ENCODE measurements around the gene IRAK3.

IRAK3 gene

GRCh38 chr12:66188584-66189485 lies at the start of gene IRAK3:
Gene IRAK3, plus strand, starts transcription at chr12:66189214. Its CDS starts 86 bp downstream, at chr12:66189300.
- no peak for DNase-seq

- DNase-seq, result no peak
These were observed 49.7 kb upstream of the IRAK3 start for GRCh38 chr12:66139328-66139727.

GRCh38 chr12:66140731-66141130 lies 48.3 kb upstream of the IRAK3 start:
- DNase-seq, result no peak

GRCh38 chr12:66141299-66141698 lies 47.7 kb upstream of the IRAK3 start:
- no peak for DNase-seq

- DNase-seq, result no peak
These were observed 46.2 kb upstream of the IRAK3 start for GRCh38 chr12:66142826-66143225.

GRCh38 chr12:66143868-66144267 lies 45.1 kb upstream of the IRAK3 start:
- no peak for DNase-seq

- DNase-seq, result peak; percentile 9
These were observed 43.9 kb upstream of the IRAK3 start for GRCh38 chr12:66144791-66145754.

GRCh38 chr12:66149702-66150398 lies 39.2 kb upstream of the IRAK3 start:
- DNase-seq, result no peak

- DNase-seq, result no peak
These were observed 36.3 kb upstream of the IRAK3 start for GRCh38 chr12:66152732-66153131.

GRCh38 chr12:66154776-66155175 lies 34.2 kb upstream of the IRAK3 start:
- DNase-seq, result no peak

GRCh38 chr12:66156654-66157053 lies 32.4 kb upstream of the IRAK3 start:
- no peak for DNase-seq

GRCh38 chr12:66159123-66159522 lies 29.9 kb upstream of the IRAK3 start:
- DNase-seq, result no peak

- no peak for DNase-seq
These were observed 28.3 kb upstream of the IRAK3 start for GRCh38 chr12:66160704-66161103.

GRCh38 chr12:66162701-66163100 lies 26.3 kb upstream of the IRAK3 start:
- DNase-seq, result no peak

- DNase-seq, result no peak
These were observed 25.7 kb upstream of the IRAK3 start for GRCh38 chr12:66163289-66163688.

GRCh38 chr12:66164349-66164821 lies 24.6 kb upstream of the IRAK3 start:
- DNase-seq, result no peak

- no peak for DNase-seq
These were observed 23.9 kb upstream of the IRAK3 start for GRCh38 chr12:66165141-66165540.

- DNase-seq, result no peak
These were observed 22.5 kb upstream of the IRAK3 start for GRCh38 chr12:66166561-66166960.

- no peak for DNase-seq
These were observed 20.6 kb upstream of the IRAK3 start for GRCh38 chr12:66168410-66168809.

- peak; percentile 87 for DNase-seq
These were observed 19.5 kb upstream of the IRAK3 start, which contains the start of gene TMBIM4 for GRCh38 chr12:66169221-66170170. Gene TMBIM4, minus strand, starts transcription at chr12:66169996. Its CDS starts 45 bp downstream, at chr12:66169951.

GRCh38 chr12:66170606-66171005 lies 18.4 kb upstream of the IRAK3 start:
- DNase-seq, result no peak

Data from NCI-H1694 treated with DMSO at 0.1 percent for 48 hours (cell line).